ENCODE data around the gene SPSB3.

SPSB3 gene

GRCh38 chr16:1775846-1776671, 6.3 kb downstream of the SPSB3 start:
- DNase-seq: no peak

- no peak for DNase-seq
These were observed 7.1 kb downstream of the SPSB3 start for GRCh38 chr16:1775006-1775845.

- DNase-seq: no peak
These were observed 8.0 kb downstream of the SPSB3 start for GRCh38 chr16:1774448-1774780.

- DNase-seq: peak in 11 of 58 donors; percentile 19 to 48 (median 40)
These were observed 8.5 kb downstream of the SPSB3 start for GRCh38 chr16:1773703-1774447.

- peak in 57 of 58 donors; percentile 16 to 85 (median 70) for DNase-seq
These were observed 9.3 kb downstream of the SPSB3 start, which contains the start of gene MRPS34 for GRCh38 chr16:1772908-1773702. Gene MRPS34, minus strand, starts transcription at chr16:1773134. Its CDS starts 15 bp downstream, at chr16:1773119.

GRCh38 chr16:1772362-1772907, 9.9 kb downstream of the SPSB3 start, which contains the start of gene EME2:
Gene EME2, plus strand, starts transcription at chr16:1772810. Its CDS starts 418 bp downstream, at chr16:1773228.
- peak in 7 of 58 donors; percentile 18 to 62 (median 34) for DNase-seq

- no peak for DNase-seq
These were observed 10.5 kb downstream of the SPSB3 start for GRCh38 chr16:1771864-1772361.

- peak in 52 of 58 donors; percentile 21 to 82 (median 56) for DNase-seq
These were observed 11.0 kb downstream of the SPSB3 start, which contains the start of gene NME3 for GRCh38 chr16:1771188-1771863. Gene NME3, minus strand, starts transcription at chr16:1771543. Its CDS starts 9 bp downstream, at chr16:1771534.

GRCh38 chr16:1770328-1771187, 11.8 kb downstream of the SPSB3 start:
- DNase-seq: peak in 54 of 58 donors; percentile 10 to 75 (median 58)

GRCh38 chr16:1769402-1770300, 12.7 kb downstream of the SPSB3 start:
- DNase-seq: peak in 10 of 58 donors; percentile 37 to 71 (median 64)

- DNase-seq: peak in 1 of 58 donors; percentile 15
These were observed 13.5 kb downstream of the SPSB3 start for GRCh38 chr16:1768767-1769401.

GRCh38 chr16:1768061-1768766, 14.2 kb downstream of the SPSB3 start:
- DNase-seq: no peak

- no peak for DNase-seq
These were observed 15.0 kb downstream of the SPSB3 start for GRCh38 chr16:1767116-1767994.

- DNase-seq: no peak
These were observed 15.7 kb downstream of the SPSB3 start for GRCh38 chr16:1766701-1767100.

- DNase-seq: no peak
These were observed 16.1 kb downstream of the SPSB3 start for GRCh38 chr16:1766231-1766630.
